Nephron (organoid): ENCODE results near the gene MYBBP1A.
A peak's percentile ranks its signal among the peaks of the same experiment; 100 is the strongest.

Experiments
- H3K27ac Mint-ChIP-seq, 3 experiments: 2 replicates each; pipeline ENCODE4 v1.8.0; 2020; ENCODE audit warnings: mixed read lengths in 3 of 3, mild to moderate bottlenecking in 2 of 3, moderate library complexity in 1 of 3
- H3K27me3 Mint-ChIP-seq: 2 replicates; pipeline ENCODE4 v1.8.0; 2021; ENCODE audit warnings: low read depth, mild to moderate bottlenecking, moderate library complexity, mixed read lengths
- H3K36me3 Mint-ChIP-seq: 2 replicates; pipeline ENCODE4 v1.8.0; 2020; ENCODE audit warnings: low read depth, mixed read lengths
- H3K4me1 Mint-ChIP-seq: 2 replicates; pipeline ENCODE4 v1.8.0; 2020; ENCODE audit warnings: mixed read lengths
- H3K4me3 Mint-ChIP-seq, 3 experiments: 2 replicates each; pipeline ENCODE4 v1.8.0; 2020; ENCODE audit warnings: mild to moderate bottlenecking in 3 of 3, mixed read lengths in 3 of 3, moderate library complexity in 2 of 3
- H3K9me3 Mint-ChIP-seq: 2 replicates; pipeline ENCODE4 v1.8.0; 2020; ENCODE audit warnings: mixed read lengths
- CTCF ChIP-seq, 3 experiments: fragments of 200-600 bp; sonication (generic); IDR thresholded peaks; one replicate each; pipeline ENCODE4 v1.5.0; 2021; ENCODE audit warnings: antibody characterized with exemption in 3 of 3; ENCODE audit not compliant: unreplicated experiment in 3 of 3

The MYBBP1A gene

DNA sequence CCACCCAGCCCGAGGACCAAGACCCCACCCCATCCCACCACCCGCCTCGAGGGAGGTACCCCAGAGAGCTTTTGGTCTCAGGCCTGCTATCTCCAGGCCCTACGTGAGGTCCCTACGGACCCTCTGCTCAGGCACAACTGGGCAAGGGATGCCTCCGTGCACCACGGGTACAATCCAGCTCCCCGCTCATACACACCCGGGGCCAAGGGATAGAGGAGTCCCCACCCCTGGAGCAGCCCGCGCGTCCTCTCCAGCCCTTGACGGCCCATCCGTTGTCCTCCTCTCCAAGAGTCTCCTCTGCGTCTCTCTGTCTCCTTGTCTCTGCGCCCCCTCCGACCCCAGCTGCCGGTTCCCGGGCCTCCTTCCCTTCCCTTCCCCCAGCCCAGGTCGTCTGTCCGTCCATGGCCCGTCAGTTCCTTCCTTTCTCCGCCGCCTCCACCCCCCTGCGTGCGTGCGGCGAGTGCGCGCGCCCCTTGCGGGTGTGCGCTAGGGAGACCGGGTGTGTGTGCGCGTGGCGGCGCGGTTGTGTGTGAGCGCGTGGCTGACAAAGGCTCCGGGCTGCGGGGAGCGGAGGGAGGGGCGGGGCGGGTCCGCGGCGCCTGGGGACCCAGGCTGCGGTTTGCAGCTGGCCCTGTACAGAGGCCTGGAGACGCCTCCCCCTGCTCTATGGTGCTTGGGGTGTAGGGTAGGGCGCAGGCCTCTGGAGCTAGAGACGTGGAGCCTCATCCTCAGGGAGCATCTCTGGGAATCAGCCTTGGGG, 55.6 kb downstream of the MYBBP1A start:
- Mint-ChIP-seq H3K4me3 (peak overlapping the region; percentile 79 to 88 (median 82)), H3K27me3 (peaks cover 74% of the 10 kb centered on the region)
- no peak for TF ChIP-seq CTCF (IDR thresholded peaks at IDR 0.05; ENCODE audit: unreplicated experiment in 3 of 3)

DNA sequence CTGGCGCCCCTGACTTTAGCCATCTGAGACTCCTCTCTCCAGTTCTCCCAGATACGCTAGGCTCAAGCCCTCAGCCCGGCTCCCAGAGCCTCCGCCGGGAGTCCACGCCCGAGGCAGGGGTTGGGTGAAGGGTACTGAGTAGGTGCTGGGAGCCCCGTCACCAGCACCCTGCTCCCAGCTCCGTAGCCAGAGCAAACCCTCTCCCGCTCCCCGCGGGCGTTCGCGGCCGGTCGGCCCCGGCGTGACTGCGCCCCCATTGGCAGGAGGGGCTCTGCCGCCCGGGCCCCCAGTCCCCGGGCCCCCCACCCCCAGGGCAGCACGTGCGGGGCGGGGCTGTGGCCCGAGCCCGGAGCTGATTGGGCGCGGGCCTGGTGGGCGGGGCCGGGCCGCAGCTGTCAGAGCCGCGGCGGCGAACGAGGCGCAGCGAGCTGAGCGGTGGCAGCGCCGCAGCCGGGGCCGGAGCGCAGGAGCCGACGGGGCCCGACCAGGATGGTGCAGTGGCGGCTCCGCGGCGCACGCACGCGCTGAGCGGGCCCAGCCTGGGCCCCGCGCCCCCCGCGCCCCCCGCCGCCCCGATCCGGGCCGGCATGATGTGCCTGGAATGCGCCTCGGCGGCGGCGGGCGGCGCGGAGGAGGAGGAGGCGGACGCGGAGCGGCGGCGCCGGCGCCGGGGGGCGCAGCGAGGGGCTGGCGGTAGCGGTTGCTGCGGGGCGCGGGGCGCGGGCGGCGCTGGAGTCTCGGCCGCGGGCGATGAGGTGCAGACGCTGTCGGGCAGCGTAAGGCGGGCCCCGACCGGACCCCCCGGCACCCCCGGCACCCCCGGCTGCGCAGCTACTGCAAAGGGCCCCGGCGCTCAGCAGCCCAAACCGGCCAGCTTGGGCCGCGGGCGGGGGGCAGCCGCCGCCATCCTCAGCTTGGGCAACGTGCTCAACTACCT, 56.5 kb downstream of the MYBBP1A start, which contains the start of gene SPNS2:
TSS of gene SPNS2 (plus strand) at position 421 of the 937 bp plus-strand sequence. CDS start at position 588, 167 bp downstream.
- peaks cover 16% of the 10 kb centered on the region for H3K4me1 Mint-ChIP-seq
- H3K27ac Mint-ChIP-seq: peak within 1 kb of the TSS; percentile 77 to 89 (median 89)
- no peaks in the 10 kb centered on the region for H3K36me3 Mint-ChIP-seq
- TF ChIP-seq CTCF (IDR thresholded peaks at IDR 0.05; ENCODE audit: unreplicated experiment in 3 of 3): no peak
- no peaks in the 10 kb centered on the region for H3K9me3 Mint-ChIP-seq
- H3K4me3 Mint-ChIP-seq: peak within 1 kb of the TSS; percentile 79 to 88 (median 82)
- peaks cover 66% of the 10 kb centered on the region for H3K27me3 Mint-ChIP-seq

More for the DNA sequence above, 55.6 kb downstream of the MYBBP1A start:
- peaks cover 16% of the 10 kb centered on the region for H3K4me1 Mint-ChIP-seq
- peak overlapping the region; percentile 6 to 60 (median 39) for H3K27ac Mint-ChIP-seq
- no peaks in the 10 kb centered on the region for H3K9me3 Mint-ChIP-seq
- H3K36me3 Mint-ChIP-seq: no peaks in the 10 kb centered on the region

DNA sequence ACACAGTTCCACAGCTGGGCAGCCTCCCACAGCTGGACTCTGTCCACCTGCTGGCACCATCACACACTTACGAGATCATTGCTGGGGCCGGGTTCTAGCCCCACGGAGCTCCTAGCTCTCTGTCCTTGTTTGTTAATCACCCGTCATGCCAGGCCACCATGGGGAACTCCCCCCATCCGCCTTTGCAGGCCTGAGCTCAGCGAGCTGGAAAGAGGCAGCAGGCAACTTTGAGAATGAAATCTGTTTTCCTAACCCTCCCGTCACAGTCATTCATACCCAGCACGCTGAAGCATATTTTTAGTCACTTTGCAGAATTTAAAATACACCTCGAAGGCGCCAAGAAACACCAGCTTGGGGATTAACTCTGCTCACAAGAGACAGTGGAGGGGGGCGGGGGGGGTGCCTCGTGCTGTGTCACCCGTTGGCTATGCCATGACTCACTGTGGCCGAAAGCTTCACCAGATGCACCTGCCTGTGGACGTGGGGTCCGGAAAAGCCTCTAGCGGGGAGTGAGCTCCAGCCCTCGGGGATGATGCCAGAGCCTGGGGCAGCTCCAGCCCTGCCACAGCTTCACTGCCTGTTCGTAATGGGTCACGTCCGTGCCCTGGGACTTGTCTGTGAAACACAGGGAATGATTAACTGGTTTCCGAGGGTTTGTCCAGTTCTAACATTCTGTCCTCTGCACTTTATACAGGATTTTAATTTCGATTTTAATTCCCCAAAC, 57.9 kb downstream of the MYBBP1A start:
- H3K36me3 Mint-ChIP-seq: no peaks in the 10 kb centered on the region
- TF ChIP-seq CTCF (IDR thresholded peaks at IDR 0.05; ENCODE audit: unreplicated experiment in 3 of 3): no peak
- H3K27ac Mint-ChIP-seq: peak overlapping the region; percentile 77 to 89 (median 89)
- H3K4me1 Mint-ChIP-seq: peaks cover 12% of the 10 kb centered on the region
- H3K4me3 Mint-ChIP-seq: peak overlapping the region; percentile 75 to 79 (median 77)
- peaks cover 57% of the 10 kb centered on the region for H3K27me3 Mint-ChIP-seq
- no peaks in the 10 kb centered on the region for H3K9me3 Mint-ChIP-seq

- Mint-ChIP-seq H3K36me3 (no peaks in the 10 kb centered on the region), H3K4me1 (peaks cover 4% of the 10 kb centered on the region), H3K4me3 (peak overlapping the region in 1 of 3 experiments; percentile 33), H3K9me3 (no peaks in the 10 kb centered on the region), H3K27me3 (peaks cover 27% of the 10 kb centered on the region), H3K27ac (no peak overlapping the region)
- no peak for TF ChIP-seq CTCF (IDR thresholded peaks at IDR 0.05; ENCODE audit: unreplicated experiment in 3 of 3)
These were observed 62.2 kb downstream of the MYBBP1A start for GRCh38 chr17:4492721-4493561.

GRCh38 chr17:4490637-4491061, 64.5 kb downstream of the MYBBP1A start:
- no peak overlapping the region for H3K4me3 Mint-ChIP-seq
- H3K36me3 Mint-ChIP-seq: no peaks in the 10 kb centered on the region
- no peak overlapping the region for H3K27ac Mint-ChIP-seq
- H3K27me3 Mint-ChIP-seq: peaks cover 9% of the 10 kb centered on the region
- no peaks in the 10 kb centered on the region for H3K9me3 Mint-ChIP-seq
- no peak for TF ChIP-seq CTCF (IDR thresholded peaks at IDR 0.05; ENCODE audit: unreplicated experiment in 3 of 3)
- H3K4me1 Mint-ChIP-seq: peaks cover 5% of the 10 kb centered on the region
